ENCODE results near the gene NUP210.

- TF ChIP-seq CTCF (IDR thresholded peaks at IDR 0.05; ENCODE audit: extremely low read depth in 1 of 2, insufficient read depth in 1 of 2, low read depth in 1 of 2, low read length in 2 of 2) (no peak), POLR2AphosphoS5 (IDR thresholded peaks at IDR 0.05; ENCODE audit: insufficient read depth, low read depth, low read length) (no peak), POLR2A (IDR thresholded peaks at IDR 0.05; ENCODE audit: low read depth, low read length) (no peak), EZH2 (IDR thresholded peaks at IDR 0.05; ENCODE audit: borderline replicate concordance, low read depth, low read length, severe bottlenecking) (no peak), MAX (IDR thresholded peaks at IDR 0.05; ENCODE audit: insufficient read depth, insufficient read length) (no peak), JUN (IDR thresholded peaks at IDR 0.05; ENCODE audit: borderline replicate concordance, insufficient read depth, insufficient read length, low read depth) (no peak), FOS (IDR thresholded peaks at IDR 0.05; ENCODE audit: borderline replicate concordance, insufficient read depth, low read length) (no peak), GATA2 (IDR thresholded peaks at IDR 0.05; ENCODE audit: insufficient read depth, insufficient read length, low read depth, low read length) (no peak), MYC (IDR thresholded peaks at IDR 0.05; ENCODE audit: low read depth, low read length) (no peak)
These were observed 67.4 kb downstream of the NUP210 start for GRCh38 chr3:13352621-13353131.

All from endothelial cell of umbilical vein (primary cell).